Measurements from ENCODE around the gene GARIN3.

GARIN3 gene

GRCh38 chr5:157166214-157167213, at the start of gene GARIN3:
Gene GARIN3, minus strand, starts transcription at chr5:157166264. Its CDS starts 96 bp downstream, at chr5:157166168.
- no peak for ATAC-seq

GRCh38 chr5:157215514-157216167, 49.6 kb upstream of the GARIN3 start:
- no peak for ATAC-seq
- TF ChIP-seq TCF4 (CRISPR knock-in tag; IDR thresholded peaks at IDR 0.05; ENCODE audit: borderline replicate concordance) = no peak
- no peak for TF ChIP-seq CSDC2 (CRISPR knock-in tag; IDR thresholded peaks at IDR 0.05)
- no peak for TF ChIP-seq GLIS3 (CRISPR knock-in tag; IDR thresholded peaks at IDR 0.05)
- TF ChIP-seq OSR1 (CRISPR knock-in tag; IDR thresholded peaks at IDR 0.05) = no peak
- TF ChIP-seq ZC3H10 (CRISPR knock-in tag; IDR thresholded peaks at IDR 0.05) = no peak
- TF ChIP-seq RARB (CRISPR knock-in tag; IDR thresholded peaks at IDR 0.05) = no peak
- no peak for TF ChIP-seq TSHZ2 (CRISPR knock-in tag; IDR thresholded peaks at IDR 0.05)

More at GRCh38 chr5:157166214-157167213, at the start of gene GARIN3:
- no peak for TF ChIP-seq ZC3H10 (CRISPR knock-in tag; IDR thresholded peaks at IDR 0.05)
- TF ChIP-seq PPARA (CRISPR knock-in tag; IDR thresholded peaks at IDR 0.05; ENCODE audit: borderline replicate concordance) = no peak
- no peak for TF ChIP-seq ZFP3 (CRISPR knock-in tag; IDR thresholded peaks at IDR 0.05)
- no peak for TF ChIP-seq SNAI2 (CRISPR knock-in tag; IDR thresholded peaks at IDR 0.05)
- no peak for TF ChIP-seq ZNF565 (CRISPR knock-in tag; conservative IDR thresholded peaks at IDR 0.05; ENCODE audit: low read depth)
- no peak for TF ChIP-seq TCF4 (CRISPR knock-in tag; IDR thresholded peaks at IDR 0.05; ENCODE audit: borderline replicate concordance)
- no peak for TF ChIP-seq ISL1 (CRISPR knock-in tag; IDR thresholded peaks at IDR 0.05)
- no peak for TF ChIP-seq POU6F1 (CRISPR knock-in tag; IDR thresholded peaks at IDR 0.05; ENCODE audit: borderline replicate concordance, low read depth)
- no peak for TF ChIP-seq GLIS3 (CRISPR knock-in tag; IDR thresholded peaks at IDR 0.05)
- no peak for TF ChIP-seq ZNF8 (CRISPR knock-in tag; IDR thresholded peaks at IDR 0.05)
- no peak for TF ChIP-seq CREB5 (CRISPR knock-in tag; IDR thresholded peaks at IDR 0.05; ENCODE audit: low read depth)
- no peak for TF ChIP-seq ARNTL (CRISPR knock-in tag; IDR thresholded peaks at IDR 0.05; ENCODE audit: borderline replicate concordance, low read depth)
- TF ChIP-seq PATZ1 (CRISPR knock-in tag; IDR thresholded peaks at IDR 0.05; ENCODE audit: borderline replicate concordance) = no peak
- TF ChIP-seq RARB (CRISPR knock-in tag; IDR thresholded peaks at IDR 0.05) = no peak
- TF ChIP-seq ZNF70 (CRISPR knock-in tag; IDR thresholded peaks at IDR 0.05) = no peak
- TF ChIP-seq CSRNP3 (CRISPR knock-in tag; IDR thresholded peaks at IDR 0.05) = no peak
- no peak for TF ChIP-seq BACH2 (CRISPR knock-in tag; IDR thresholded peaks at IDR 0.05; ENCODE audit: borderline replicate concordance)
